HL-60 (cell line): ENCODE results near the gene ZNF277.

Experiments
- POLR2AphosphoS5 ChIP-seq: IDR thresholded peaks from 2 replicates; pipeline ENCODE4 v1.6.1; 2012; ENCODE audit warnings: low read depth
- TF ChIP-seq, protein P1 (sequence below): IDR thresholded peaks from one replicate; pipeline ENCODE4 v1.5.1; 2011; ENCODE audit warnings: low read length, control low read depth, inconsistent platforms; ENCODE audit not compliant: insufficient read depth

DNA sequence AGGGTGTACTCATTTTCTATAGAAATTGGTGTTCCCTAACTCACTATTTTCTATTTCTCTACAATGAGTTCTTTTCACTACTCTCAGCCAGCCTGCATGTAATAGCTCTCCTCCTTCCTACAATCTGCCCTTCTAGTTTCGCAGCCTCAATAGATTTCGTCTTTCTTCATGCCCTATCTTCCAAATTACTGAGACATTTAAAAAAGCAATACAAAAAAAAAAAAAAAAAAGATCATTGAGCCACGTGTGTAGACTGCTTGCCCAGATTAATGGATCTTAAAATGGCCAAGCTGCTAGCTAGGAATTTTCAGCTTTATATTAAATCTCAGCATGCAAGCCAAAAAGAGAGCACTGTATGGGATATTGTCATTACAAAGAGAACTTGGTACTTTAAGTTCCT is 55.5 kb downstream of the ZNF277 start:
- TF ChIP-seq, protein P1, sequence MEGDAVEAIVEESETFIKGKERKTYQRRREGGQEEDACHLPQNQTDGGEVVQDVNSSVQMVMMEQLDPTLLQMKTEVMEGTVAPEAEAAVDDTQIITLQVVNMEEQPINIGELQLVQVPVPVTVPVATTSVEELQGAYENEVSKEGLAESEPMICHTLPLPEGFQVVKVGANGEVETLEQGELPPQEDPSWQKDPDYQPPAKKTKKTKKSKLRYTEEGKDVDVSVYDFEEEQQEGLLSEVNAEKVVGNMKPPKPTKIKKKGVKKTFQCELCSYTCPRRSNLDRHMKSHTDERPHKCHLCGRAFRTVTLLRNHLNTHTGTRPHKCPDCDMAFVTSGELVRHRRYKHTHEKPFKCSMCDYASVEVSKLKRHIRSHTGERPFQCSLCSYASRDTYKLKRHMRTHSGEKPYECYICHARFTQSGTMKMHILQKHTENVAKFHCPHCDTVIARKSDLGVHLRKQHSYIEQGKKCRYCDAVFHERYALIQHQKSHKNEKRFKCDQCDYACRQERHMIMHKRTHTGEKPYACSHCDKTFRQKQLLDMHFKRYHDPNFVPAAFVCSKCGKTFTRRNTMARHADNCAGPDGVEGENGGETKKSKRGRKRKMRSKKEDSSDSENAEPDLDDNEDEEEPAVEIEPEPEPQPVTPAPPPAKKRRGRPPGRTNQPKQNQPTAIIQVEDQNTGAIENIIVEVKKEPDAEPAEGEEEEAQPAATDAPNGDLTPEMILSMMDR, result no peak
- no peak for TF ChIP-seq POLR2AphosphoS5
